Hepatic stellate cell (primary cell): ENCODE measurements around the gene UCN2.
"Not testable (repeated sequence)": the region's sequence is repeated elsewhere in the genome, so short reads cannot be mapped to it uniquely, and the experiment has no call there.

ENCODE experiments used
- DNase-seq: peaks from one replicate; pipeline ENCODE4 v3.0.0; 2011; ENCODE audit warnings: low spot score

The UCN2 gene

DNA sequence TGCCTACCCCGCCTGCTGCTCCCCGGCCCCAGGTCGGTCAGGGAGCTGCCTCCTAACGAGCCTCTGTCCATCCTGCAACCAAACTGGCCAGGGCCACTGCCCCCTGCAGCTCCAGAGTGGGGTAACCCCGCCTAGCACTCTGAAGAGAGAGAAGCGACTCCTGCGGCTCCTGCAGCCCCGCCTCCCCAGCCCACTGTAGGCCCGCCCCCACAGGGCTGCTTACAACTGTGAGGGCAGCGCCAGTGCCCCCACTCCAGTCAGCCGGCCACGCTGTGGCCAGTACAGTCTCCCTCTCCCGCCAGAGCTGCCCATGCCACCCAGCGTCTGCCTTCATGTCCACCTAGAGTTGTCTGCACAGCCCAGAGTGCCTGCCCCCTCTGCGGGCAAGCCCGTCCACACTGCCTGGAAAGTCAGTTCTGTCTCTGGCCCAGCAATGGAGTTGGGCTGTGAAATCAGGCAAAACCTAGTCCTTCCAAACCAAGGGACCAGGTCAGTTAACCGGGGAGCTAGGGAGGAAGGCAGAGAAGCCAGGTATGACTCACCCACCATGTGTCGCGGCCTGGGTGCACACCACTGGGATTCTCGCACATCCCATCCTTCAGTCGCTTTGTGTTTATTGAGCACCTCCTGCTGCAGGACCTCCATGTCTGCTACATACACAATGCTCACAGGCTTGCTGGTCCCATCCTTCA lies 2.4 kb downstream of the UCN2 start:
- peak; percentile 84 for DNase-seq

DNA sequence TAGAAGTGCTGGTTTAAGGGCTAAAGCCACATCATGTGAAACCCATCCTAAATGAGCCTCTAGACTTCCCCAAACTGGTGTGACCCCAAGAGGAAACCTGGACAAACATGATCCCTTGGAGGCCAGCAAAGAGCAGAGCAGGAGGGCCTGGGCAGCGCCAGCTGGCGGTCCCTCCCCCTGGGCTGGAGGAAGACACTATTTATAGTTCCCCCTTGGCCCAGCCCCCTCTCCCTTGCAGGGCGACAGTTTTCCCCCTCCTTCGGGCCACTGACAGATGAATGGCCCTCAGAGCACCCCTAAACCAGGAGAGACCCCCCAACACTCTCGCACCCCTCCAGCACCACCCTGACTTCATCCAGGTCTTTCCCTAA lies 2.9 kb downstream of the UCN2 start:
- DNase-seq: peak; percentile 53

DNA sequence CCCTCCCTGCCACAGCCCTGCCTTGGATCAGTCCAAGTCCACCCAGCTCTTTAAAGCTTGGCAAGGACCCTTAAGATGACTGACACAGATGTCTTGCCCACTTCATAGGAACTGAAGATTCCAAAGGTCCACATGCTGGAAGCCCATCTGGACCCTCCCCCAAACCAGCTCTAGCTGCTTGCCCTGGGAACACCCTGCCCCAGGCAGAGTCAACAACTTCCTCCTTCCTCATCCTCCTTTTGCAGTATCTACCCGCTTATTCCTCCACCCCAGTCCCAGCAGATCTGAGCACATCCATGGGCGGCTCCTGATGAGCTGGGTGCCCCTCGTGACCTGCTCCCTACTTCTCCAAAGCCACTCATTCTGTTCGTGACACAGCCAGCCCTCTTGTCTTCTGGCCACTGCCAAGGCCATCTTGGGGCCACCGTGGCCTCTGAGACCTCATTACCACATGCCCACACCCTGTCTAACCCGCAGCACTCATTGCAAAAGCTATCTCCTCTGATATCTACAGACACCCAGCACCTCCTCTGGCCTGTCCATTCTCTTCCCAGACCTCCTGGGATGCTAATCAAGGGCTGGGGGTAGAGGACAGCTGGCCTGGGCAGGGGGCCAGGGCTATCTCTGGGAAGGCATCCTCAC lies 5.0 kb downstream of the UCN2 start:
- DNase-seq: no peak

DNA sequence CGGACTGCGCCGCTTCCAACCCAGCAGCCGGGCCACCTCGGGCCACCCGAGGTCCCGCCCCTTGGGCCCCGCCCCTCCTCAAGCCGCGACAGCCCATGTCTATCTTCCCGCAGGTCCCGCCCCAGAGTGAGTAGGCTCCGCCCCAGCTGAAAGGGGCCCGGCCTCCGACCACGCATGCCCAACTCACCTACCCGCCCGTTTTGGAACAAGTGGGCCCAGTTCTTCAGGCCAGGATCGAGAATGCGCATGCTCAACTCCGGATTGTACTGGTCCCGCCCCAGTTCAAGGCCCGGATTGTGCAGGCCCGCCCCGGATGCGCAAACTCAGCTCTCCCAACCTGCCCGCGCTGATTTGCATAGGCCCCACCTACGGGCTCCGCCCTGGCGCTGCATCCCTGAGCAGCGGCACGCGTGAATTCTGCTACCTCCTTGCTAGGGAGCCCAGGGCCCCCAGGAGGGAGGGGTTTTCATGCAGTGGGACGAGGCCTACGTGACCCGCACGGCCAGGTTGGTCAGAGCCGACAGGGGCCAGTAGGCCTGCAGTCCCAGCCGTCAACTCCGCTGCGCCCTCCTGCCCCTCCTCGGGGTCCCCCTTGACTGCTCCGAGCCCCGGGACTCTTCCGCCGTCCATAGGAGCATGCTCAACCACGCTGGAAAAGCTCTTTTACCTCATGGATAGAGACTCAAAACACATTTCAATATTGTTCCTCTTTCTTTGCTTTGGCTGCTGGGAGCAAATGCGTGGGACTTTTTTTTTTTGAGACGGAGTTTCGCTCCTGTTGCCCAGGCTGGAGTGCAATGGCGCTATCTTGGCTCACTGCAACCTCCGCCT lies 6.6 kb downstream of the UCN2 start, which contains the start of gene PFKFB4:
Gene PFKFB4 (minus strand): TSS at position 8 of the 831 bp plus-strand sequence. CDS start 26 bp downstream, outside the sequence.
- peak; percentile 100 for DNase-seq

DNA sequence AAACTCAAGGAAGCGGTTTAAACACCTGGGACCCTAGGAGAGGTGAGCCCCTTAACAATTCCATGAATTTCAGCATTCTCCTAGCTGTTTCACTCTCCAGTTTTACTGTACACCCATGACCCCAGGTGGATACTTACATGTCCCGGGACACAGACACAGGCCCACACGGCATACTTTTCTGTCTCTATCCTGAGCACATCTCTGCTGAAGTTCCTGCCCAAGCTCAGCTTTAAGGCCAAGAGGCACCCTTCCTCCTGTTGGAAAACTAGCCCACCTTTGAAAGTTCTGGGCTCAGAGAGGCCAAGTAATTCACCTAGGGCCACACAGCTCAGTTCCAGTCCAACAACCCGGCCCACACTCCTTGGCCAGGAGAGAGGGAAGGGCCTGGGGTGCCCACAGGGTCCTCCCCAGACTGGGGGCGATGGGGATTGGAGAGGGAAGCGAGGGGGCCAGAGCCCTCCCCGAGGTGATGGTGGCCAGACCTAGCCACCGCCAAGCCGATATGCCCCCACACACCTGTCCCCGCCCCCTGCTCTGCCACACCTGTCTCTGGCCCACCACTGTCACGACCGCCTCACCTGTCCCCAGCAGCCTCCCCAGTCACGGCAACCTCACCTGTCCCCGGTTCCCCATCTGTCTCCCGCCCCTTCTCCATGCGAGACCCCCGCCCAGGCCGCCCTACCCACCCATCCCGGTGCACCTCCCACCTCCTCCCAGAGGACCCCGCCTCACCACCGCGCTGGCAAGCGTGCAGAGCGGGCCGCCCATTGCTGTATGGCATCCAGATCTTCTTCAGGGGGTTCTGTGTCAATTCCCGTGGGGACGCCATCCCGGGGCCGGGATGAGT lies 7.4 kb downstream of the UCN2 start:
- DNase-seq: no peak

DNA sequence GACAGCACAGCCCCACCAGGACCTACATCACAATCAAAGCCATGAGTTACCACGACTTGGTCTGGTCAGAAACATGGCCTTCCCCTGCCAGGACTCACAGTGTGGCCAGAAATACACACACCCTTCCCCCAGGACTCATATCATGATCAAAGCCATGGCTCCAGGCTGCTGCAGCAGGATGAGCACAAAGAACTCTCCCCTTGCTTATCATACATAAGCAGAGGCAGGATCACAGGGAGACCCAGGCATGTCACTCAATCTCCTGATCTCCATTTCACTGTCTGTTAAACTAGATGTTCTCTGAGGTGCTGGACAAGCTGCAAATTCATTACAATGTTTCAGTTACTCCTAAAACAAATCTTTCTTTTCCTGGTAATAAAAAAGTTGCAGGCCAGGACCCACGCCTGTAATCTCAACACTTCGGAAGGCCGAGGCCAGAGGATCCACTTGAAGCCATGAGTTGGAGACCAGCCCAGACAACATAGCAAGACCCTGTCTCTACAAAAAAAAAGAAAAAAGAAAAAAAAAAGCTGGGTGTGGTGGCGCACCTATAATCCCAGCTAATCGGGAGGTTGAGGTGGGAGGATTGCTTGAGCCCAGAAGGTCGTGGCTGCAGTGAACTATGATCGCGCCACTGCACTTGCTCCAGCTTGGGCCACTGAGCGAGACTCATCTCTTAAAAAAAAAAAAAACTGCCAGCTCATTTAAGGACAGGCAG lies 8.2 kb downstream of the UCN2 start:
- no peak for DNase-seq

DNA sequence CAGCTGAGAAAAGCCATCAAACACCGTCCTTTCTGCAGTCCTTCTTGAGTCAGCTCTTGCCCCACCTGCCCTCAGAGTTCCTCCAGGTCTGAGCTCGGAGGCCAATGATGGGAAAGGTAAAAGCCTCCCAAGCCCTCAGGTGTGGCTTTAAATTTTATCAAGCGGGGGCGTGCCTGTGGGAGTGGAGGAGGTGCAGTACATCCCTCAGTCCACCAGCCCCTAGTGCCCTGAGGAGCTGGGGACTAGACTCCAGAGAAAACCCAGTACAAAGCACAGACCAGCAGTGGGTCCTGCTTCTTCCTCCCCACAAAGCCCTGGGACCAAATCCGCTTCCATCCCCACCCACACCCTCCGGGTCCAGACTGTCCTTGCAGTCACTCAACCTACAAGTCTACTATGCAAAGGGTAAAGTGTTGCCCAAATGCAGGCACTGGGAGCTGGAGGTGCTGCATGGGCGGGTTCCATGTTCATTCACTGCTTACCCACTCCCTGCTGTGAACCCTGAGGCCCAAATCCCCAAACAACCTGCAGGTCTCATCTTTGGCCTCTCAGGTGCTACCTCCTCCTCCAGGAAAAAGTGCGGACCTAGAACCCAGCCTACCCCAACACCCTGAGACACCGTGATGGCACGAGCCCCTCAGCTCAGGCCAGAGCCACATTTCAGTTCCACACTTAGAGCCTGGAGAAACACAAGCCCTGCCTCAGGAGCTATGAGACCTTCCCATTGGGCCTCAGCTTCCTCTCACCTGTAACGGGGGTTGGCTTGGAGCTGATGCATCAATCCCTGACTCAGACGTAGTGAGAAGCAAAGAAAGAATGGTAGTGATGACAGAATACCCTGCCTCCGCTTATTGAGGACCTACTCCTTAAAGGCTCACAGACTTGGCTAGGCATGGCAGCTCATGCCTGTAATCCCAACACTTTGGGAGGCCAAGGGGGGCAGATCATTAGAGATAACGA lies 9.4 kb downstream of the UCN2 start:
- no peak for DNase-seq

DNA sequence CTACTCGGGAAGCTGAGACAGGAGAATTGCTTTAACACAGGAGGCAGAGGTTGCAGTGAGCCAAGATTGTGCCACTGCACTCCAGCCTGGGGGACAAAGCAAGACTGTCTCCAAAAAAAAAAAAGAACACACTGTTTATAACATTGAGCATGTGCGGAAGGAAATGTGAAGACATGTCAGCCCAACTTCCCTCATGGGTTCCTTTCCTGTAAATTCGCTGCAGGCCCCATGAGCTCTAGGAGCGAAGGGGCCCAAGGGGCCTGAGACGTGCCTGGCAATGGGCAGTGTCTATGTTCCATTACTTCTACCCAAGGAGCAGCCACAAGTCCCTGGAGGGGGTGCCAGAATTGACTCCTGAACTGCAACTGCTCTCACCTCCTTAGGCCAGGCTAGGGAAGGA lies 10.2 kb downstream of the UCN2 start:
- no peak for DNase-seq

DNA sequence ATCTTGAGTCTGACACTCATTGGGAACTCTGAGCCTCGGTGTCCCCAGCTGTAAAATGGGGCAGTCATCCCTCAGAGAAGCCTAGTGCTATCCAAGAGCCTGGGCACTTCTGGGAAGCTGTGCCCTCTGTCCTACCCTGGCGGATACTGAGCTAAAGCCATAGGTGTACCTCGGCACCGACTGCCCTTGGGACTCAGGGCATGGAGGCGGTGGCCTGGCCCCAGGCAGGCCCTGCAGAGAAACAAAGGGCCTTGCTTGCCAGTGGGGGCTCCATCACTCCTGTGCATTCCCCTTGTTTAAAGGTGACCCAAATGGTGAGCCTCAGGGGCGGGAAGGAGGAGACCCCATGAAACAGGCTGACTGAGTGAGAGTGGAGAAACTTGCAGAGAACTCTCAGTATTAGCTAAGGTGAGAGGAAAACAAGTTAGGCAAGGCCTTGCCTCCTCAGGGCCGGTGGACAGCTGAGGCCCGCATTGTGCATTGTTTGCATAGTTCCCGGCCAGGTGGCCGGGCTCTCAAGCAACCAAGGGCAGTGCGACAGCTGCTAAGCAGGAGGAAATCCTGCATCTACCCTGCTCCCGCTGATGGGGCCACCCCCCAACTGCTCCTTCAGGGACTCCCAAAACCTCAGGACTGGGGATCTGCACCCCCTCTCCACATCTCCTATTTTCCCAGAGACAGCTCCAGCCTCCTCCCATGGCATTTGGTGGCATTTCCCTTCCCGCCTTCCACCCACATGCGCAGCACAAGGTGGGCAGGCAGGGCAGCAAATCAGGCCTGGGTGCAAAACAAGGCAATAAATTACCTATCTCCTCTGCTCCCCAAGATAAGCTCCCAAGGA lies 11.2 kb downstream of the UCN2 start:
- no peak for DNase-seq

DNA sequence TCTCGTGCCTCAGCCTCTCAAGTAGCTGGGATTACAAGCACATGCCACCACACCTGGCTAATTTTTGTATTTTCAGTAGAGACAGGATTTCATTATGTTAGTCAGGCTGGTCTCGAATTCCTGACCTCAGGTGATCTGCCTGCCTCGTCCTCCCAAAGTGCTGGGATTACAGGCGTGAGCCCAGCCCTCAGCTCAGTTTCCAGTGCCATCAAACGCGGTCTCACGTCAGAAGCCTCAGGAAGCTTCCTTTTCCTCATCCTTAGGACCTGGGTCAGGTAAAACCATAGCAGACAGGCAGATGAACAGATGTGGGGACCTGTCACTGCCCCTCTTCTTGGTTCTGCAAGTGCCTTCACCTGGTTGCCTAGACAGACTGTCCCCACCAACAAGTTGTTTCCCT lies 11.9 kb downstream of the UCN2 start:
- DNase-seq: not testable (repeated sequence)

DNA sequence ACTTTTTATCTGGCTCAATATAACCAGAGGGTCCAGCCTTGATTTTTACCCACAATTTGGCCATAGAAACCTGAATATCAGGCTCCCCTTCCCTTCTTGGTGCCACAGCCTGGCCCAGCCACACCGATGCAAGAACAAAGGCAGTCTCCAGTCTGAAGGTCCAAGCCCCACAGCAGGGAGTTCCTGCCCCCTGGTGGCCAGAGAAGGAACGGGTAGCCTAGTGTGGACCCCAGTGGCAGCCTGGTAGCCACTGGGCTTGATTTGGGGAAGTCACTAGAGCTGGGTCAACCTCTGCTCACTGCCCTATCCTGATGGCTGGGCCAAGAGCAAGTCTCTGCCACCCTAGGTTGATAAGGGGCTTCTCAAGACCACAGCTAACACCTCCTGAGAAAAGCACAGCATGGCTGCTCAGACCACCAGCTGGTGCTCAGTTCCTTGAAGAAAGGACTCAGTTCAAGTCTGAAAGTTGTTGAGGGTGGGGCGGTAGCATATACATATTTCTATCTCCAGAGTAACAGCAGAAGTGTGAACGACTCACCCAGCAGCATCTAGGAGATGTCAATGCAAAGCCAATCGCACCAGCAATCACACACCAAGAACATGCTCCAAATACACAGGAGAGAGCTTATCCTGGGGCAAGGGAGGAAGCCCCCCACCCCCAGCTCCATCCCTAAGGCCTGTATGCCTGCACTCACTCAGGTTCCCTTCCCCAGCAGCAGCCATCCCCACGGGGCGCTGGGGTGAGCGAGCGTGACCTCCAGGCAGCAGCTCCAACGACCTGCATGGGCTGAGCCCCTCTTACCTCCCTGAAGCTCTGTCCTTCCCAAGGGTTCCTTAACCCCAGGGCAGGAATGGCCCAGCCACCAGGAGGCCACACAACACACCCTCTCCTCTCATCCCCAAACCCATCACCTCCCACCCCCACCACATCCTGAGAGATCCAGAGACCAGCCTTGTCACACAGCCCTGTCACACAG lies 14.6 kb downstream of the UCN2 start:
- peak; percentile 83 for DNase-seq

DNA sequence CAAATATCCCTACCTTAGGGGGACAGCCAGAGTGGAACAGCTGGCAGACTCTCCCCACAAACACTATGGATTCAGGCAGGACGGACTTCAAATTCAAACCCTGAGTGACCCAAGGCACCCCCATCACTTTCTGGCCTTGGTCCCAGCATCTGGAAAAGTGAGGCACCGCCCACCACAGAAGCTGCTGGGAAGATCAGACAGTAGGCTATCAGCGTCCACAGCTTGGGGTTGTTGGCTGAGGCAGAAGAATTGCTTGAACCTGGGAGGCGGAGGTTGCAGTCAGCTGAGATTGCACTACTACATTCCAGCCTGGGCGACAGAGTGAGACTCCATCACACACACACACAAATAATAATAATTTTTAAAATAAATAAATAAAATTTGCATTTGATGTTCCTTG lies 15.5 kb downstream of the UCN2 start:
- no peak for DNase-seq

DNA sequence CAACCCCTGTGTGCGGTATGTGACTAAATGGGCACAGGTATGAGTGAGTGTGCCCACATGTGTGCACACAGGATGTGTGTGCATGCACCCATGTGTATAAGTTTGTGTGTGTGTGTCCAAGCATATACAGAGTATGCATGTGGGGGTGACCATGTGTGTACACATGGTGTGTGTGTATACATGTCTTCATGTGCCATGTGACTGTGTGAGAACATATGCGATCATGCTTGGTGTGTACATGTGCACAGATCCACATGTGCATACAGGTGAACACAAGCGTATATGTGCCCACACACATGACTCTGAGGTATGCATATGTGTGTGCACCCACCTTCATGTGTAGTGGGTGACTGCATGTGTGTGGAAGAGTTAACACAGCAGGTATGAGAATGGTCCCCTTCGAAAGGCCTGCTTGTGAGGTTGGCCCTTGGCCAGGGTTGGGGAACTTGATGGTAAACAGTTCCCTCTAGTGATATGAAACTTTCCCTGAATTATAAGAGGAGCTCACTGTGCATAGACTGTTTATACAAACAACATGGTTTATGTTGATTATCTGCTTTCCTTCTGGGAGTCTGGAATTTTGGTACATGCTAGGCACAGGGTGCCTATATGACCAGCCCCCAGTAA lies 17.3 kb downstream of the UCN2 start:
- no peak for DNase-seq

DNA sequence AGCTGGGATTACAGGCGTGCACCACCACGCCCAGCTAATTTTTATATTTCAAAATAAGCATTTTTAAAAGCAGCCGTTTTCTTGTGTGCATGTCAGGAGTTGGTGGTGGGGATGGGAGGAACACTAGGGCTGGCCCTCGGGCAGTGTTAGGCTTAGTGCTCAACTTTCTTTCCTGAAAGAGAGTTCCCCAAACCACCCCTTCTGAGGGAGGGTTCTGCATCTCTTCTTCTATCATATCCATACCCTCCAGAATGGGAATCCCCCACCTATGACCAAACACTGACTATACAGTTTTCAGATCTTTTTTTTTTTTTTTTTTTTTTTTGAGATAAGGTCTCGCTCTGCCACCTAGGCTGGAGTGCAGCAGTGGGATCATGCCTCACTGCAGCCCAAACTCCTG lies 19.4 kb downstream of the UCN2 start:
- DNase-seq: no peak

DNA sequence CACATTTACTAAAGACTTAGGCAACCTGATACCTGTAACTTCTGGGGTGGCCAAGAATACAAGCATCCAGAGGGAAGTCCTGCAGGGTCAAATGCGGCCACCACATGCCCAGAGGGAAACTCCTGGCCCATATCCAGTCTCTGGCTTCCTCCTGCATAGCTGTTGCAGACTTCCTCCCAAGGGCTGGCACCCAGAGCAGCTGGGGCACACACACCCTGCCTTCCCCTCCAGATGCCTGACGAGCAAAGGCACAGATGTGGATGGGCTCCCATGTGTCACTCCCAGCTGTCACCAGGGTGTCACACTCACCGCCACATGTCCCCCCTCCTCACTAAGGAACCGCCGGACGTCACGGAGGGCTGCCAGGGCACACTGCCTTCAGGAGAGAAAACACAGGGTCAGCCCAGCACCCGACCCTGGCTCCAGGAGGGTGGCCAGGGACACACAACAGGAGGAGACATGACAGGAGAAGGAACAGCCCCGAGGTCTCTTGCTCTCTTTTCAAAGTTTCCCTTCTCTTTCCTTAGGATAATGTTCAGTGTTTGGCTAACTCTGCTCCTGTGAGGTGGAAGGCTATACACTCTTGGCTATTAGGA lies 20.2 kb downstream of the UCN2 start:
- DNase-seq: no peak

DNA sequence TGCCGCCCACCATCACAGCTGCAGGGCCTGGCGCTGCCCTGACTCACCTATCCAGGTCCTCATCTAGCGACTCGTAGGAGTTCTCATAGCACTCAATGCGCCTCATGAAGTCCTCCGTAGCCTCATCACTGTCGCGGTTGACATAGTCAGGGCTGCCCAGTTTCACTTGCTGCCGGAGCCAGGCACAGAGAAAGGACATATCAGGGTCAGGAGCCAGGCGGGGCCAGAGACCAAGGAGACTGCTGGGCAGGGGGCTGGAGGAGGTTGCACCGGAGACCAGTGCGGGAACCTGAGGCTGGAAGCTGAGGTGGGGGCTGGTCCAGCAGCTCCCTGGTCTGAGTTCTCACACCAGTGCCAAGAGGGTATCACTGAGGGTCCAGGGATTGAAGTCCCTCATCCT lies 25.1 kb downstream of the UCN2 start:
- DNase-seq: no peak

DNA sequence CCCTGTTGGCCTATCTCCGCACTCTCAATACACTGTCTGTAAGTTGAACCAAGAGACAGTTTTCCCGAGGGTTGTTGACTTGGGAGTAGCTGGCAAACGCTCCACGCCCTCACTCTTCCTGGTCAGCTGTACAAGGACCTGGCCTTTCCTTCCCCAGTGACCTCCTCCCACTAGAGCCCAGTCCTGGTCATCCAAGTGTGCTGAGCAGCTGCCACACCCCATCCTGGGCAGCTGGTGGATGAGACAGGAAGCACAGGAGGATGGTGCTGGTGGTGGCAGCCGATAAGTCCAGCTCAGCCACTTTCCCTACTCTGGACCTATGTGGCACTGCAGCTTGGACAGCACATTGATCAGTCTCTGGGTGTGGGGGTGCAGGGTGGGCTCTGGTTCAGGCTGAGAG lies 26.8 kb downstream of the UCN2 start:
- no peak for DNase-seq
